ENCODE results near the gene SHTN1.

Gene SHTN1

GRCh38 chr10:116866987-116867595 lies 137.9 kb downstream of the SHTN1 start:
- no peak for DNase-seq (ENCODE audit: low spot score)

DNA sequence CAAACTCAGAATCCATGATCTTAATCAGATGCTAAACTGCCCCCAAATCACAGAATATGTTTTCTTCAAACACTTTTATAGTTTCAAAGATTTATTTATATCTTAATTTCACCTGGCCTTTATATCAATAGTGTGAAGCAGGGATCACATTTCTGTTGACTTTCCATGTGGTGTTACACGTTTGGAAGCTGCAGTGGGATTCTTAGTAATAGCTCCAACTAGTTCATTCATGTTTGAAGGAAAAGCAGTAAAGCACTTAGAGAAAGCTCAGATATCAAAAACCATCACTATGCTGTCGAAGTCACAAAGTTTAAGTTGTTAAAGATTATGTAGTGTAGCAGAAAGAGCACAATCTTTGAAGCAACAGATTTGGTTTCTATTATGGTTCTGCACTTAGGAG lies 138.9 kb downstream of the SHTN1 start:
- in situ Hi-C loops (cut with MboI; ENCODE audit: low pct_unique_long_range_greater_than_20kb, low sequenced_read_pairs, unreplicated experiment) = no loop called here
- no peak for DNase-seq (ENCODE audit: low spot score)
- no peak for TF ChIP-seq CTCF (IDR thresholded peaks at IDR 0.05; ENCODE audit: extremely low read depth, insufficient read depth, missing control alignments)

More at GRCh38 chr10:116866987-116867595, 137.9 kb downstream of the SHTN1 start:
- no peak for TF ChIP-seq CTCF (IDR thresholded peaks at IDR 0.05; ENCODE audit: extremely low read depth, insufficient read depth, missing control alignments)
- in situ Hi-C loops (cut with MboI; ENCODE audit: low pct_unique_long_range_greater_than_20kb, low sequenced_read_pairs, unreplicated experiment) = no loop called here

GRCh38 chr10:116864436-116864835 lies 140.6 kb downstream of the SHTN1 start:
- no peak for DNase-seq (ENCODE audit: low spot score)
- in situ Hi-C loops (cut with MboI; ENCODE audit: low pct_unique_long_range_greater_than_20kb, low sequenced_read_pairs, unreplicated experiment) = no loop called here

GRCh38 chr10:116861796-116862195 lies 143.2 kb downstream of the SHTN1 start:
- in situ Hi-C loops (cut with MboI; ENCODE audit: low pct_unique_long_range_greater_than_20kb, low sequenced_read_pairs, unreplicated experiment) = no loop called here
- DNase-seq (ENCODE audit: low spot score) = no peak
- no peak for TF ChIP-seq CTCF (IDR thresholded peaks at IDR 0.05; ENCODE audit: extremely low read depth, insufficient read depth, missing control alignments)

More at GRCh38 chr10:116864436-116864835, 140.6 kb downstream of the SHTN1 start:
- TF ChIP-seq CTCF (IDR thresholded peaks at IDR 0.05; ENCODE audit: extremely low read depth, insufficient read depth, missing control alignments) = no peak

DNA sequence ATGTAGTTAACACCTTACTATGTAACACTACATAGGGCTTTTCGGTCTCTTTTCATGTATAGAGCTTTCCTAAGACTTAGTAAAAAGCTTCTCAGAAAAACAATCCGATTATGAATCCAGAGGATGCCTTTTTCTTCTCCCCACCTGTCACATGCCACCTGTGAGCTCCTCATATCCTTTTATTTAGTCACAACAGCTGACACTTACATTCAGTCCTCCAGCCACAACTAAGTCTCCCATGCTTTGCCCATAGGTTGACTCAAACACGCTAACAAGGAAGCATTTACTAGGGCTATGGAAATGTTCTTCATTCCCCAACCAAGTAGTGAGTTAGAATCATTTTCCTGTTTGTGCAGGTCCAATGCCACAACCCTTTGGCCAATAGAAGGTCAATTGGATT lies 147.8 kb downstream of the SHTN1 start:
- TF ChIP-seq CTCF (IDR thresholded peaks at IDR 0.05; ENCODE audit: extremely low read depth, insufficient read depth, missing control alignments) = no peak
- in situ Hi-C loops (cut with MboI; ENCODE audit: low pct_unique_long_range_greater_than_20kb, low sequenced_read_pairs, unreplicated experiment) = no loop called here
- DNase-seq (ENCODE audit: low spot score) = no peak

DNA sequence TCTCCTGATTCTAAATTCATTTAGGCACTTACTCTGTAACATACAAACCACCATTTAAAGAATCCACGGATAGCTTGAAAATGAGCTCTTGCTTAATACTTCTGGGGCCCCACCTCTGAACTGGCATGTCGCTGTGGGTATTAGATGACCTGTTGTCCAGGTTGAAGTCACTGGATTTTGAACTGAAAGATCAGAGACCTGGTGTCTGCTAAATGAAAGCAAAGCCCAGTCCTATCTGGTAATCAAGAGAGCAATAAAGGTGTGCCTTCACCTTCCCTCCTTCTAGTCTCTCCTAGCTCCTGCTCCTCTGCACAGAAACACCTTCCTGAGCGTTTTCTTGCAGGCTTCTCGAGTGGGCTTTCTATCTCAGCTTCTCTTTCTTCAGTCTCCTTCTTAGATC lies 151.3 kb downstream of the SHTN1 start:
- in situ Hi-C loops (cut with MboI; ENCODE audit: low pct_unique_long_range_greater_than_20kb, low sequenced_read_pairs, unreplicated experiment) = no loop called here
- DNase-seq (ENCODE audit: low spot score) = no peak
- TF ChIP-seq CTCF (IDR thresholded peaks at IDR 0.05; ENCODE audit: extremely low read depth, insufficient read depth, missing control alignments) = no peak

All from GM13977 (cell line).